ENCODE results near the gene DENND1A.

DENND1A gene

GRCh38 chr9:123523001-123523400, 406.9 kb downstream of the DENND1A start:
- no peak for DNase-seq

GRCh38 chr9:123522251-123522650, 407.7 kb downstream of the DENND1A start:
- no peak for DNase-seq

- DNase-seq, result no peak
Measured at GRCh38 chr9:123518338-123518737, 411.6 kb downstream of the DENND1A start.

GRCh38 chr9:123517512-123517911, 412.4 kb downstream of the DENND1A start:
- no peak for DNase-seq

GRCh38 chr9:123514766-123515165, 415.2 kb downstream of the DENND1A start:
- no peak for DNase-seq

- no peak for DNase-seq
Measured at GRCh38 chr9:123513554-123513953, 416.4 kb downstream of the DENND1A start.

- DNase-seq, result no peak
Measured at GRCh38 chr9:123511326-123512277, 418.3 kb downstream of the DENND1A start.

GRCh38 chr9:123509646-123510045, 420.3 kb downstream of the DENND1A start:
- no peak for DNase-seq

- DNase-seq, result no peak
Measured at GRCh38 chr9:123508048-123508447, 421.9 kb downstream of the DENND1A start.

GRCh38 chr9:123505496-123505895, 424.4 kb downstream of the DENND1A start:
- no peak for DNase-seq

- no peak for DNase-seq
Measured at GRCh38 chr9:123500336-123500735, 429.6 kb downstream of the DENND1A start.

- no peak for DNase-seq
Measured at GRCh38 chr9:123497830-123498229, 432.1 kb downstream of the DENND1A start.

GRCh38 chr9:123495731-123496130, 434.2 kb downstream of the DENND1A start:
- DNase-seq, result no peak

- DNase-seq, result no peak
Measured at GRCh38 chr9:123493627-123494026, 436.3 kb downstream of the DENND1A start.

- DNase-seq, result no peak
Measured at GRCh38 chr9:123490688-123491087, 439.2 kb downstream of the DENND1A start.

- DNase-seq, result no peak
Measured at GRCh38 chr9:123488722-123489321, 441.1 kb downstream of the DENND1A start.

- DNase-seq, result no peak
Measured at GRCh38 chr9:123487944-123488548, 441.9 kb downstream of the DENND1A start.

GRCh38 chr9:123486431-123486830, 443.5 kb downstream of the DENND1A start:
- no peak for DNase-seq

GRCh38 chr9:123485216-123485615, 444.7 kb downstream of the DENND1A start:
- DNase-seq, result no peak

GRCh38 chr9:123484130-123484529, 445.8 kb downstream of the DENND1A start:
- DNase-seq, result no peak

- no peak for DNase-seq
Measured at GRCh38 chr9:123483191-123483803, 446.6 kb downstream of the DENND1A start.

GRCh38 chr9:123482295-123482968, 447.5 kb downstream of the DENND1A start:
- DNase-seq, result no peak

Measured in activated CD4-positive, alpha-beta T cell treated with anti-CD3 and anti-CD28 coated beads for 4 hours (primary cell).